BJ (cell line): Measurements from ENCODE around the gene RAVER2. TPM values are rescaled to one million over a fixed set of nuclear protein-coding genes. Genes with fewer than 3 reads are reported as not detected.
"Not testable (repeated sequence)": the region's sequence is repeated elsewhere in the genome, so short reads cannot be mapped to it uniquely, and the experiment has no call there.

Experiments
- CTCF ChIA-PET: fragments of 350-600 bp; formaldehyde crosslinking; extraction: SDS; loops from one replicate; lab custom pipeline; 2021; ENCODE audit warnings: antibody characterized with exemption, inconsistent platforms; lab: Yijun Ruan, JAX
- POLR2A ChIA-PET: fragments of 300-600 bp; sonication (Branson Sonifier 250); formaldehyde crosslinking; extraction: SDS; loops from one replicate; lab custom pipeline; 2021; ENCODE audit warnings: antibody characterized with exemption; lab: Charles Lee
- DNase-seq: peaks from one replicate; pipeline ENCODE4 v3.0.0-alpha.2; 2011; ENCODE audit warnings: low read depth
- H3K27me3 ChIP-seq: 2 replicates; pipeline ENCODE4 v1.6.0; 2011; ENCODE audit warnings: low read length; ENCODE audit not compliant: control insufficient read depth, insufficient read depth
- H3K36me3 ChIP-seq: 2 replicates; pipeline ENCODE4 v1.5.1; 2011; ENCODE audit warnings: low read length; ENCODE audit not compliant: control insufficient read depth, insufficient read depth
- H3K4me3 ChIP-seq: 2 replicates; pipeline ENCODE4 v1.5.1; 2011; ENCODE audit warnings: low read depth, mild to moderate bottlenecking, control low read depth, low read length
- polyA plus RNA-seq: library from polyadenylated mRNA; depleted of rRNA; stranded (reverse); fragments of >200 nt; gene quantifications from 2 replicates; pipeline ENCODE4 v1.2.3, GENCODE V29; 2011
- TF ChIP-seq, protein P1 (sequence below): IDR thresholded peaks from 2 replicates; pipeline ENCODE4 v1.5.1; 2011; ENCODE audit warnings: low read depth, mild to moderate bottlenecking, control low read depth, inconsistent platforms, low read length, moderate library complexity; ENCODE audit not compliant: insufficient read depth

Gene RAVER2
- polyA plus RNA-seq, 1 experiment: 2.9 TPM

GRCh38 chr1:64775113-64775512 is 30.2 kb downstream of the RAVER2 start:
- DNase-seq: no peak
- Histone ChIP-seq H3K36me3 (no peaks in the 10 kb centered on the region), H3K4me3 (no peak overlapping the region), H3K27me3 (no peaks in the 10 kb centered on the region)
- TF ChIP-seq, protein P1, sequence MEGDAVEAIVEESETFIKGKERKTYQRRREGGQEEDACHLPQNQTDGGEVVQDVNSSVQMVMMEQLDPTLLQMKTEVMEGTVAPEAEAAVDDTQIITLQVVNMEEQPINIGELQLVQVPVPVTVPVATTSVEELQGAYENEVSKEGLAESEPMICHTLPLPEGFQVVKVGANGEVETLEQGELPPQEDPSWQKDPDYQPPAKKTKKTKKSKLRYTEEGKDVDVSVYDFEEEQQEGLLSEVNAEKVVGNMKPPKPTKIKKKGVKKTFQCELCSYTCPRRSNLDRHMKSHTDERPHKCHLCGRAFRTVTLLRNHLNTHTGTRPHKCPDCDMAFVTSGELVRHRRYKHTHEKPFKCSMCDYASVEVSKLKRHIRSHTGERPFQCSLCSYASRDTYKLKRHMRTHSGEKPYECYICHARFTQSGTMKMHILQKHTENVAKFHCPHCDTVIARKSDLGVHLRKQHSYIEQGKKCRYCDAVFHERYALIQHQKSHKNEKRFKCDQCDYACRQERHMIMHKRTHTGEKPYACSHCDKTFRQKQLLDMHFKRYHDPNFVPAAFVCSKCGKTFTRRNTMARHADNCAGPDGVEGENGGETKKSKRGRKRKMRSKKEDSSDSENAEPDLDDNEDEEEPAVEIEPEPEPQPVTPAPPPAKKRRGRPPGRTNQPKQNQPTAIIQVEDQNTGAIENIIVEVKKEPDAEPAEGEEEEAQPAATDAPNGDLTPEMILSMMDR: no peak
- ChIA-PET POLR2A (no interaction called here), CTCF (no interaction called here)

DNA sequence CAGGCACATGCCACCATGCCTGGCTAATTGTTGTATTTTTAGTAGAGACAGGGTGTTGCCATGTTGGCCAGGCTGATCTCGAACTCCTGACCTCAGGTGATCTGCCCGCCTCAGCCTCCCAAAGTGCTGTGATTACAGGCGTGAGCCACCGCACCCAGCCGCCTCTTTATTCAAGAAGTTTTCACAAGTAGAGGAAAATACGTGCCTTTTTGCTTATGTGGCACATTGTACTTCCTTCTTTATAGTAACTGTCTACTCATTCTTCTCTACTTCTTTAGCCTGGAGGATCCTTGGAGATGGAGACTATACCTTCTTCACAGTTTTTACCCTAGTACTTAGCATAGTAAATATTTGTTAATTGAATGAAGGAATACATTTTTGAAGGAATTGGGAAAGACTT is 37.2 kb downstream of the RAVER2 start:
- H3K4me3 ChIP-seq, POLR2A ChIA-PET, CTCF ChIA-PET: not testable (repeated sequence)

GRCh38 chr1:64782848-64783247 is 38.0 kb downstream of the RAVER2 start:
- DNase-seq, H3K4me3 ChIP-seq, CTCF ChIA-PET, H3K27me3 ChIP-seq, POLR2A ChIA-PET, H3K36me3 ChIP-seq: not testable (repeated sequence)

More for the DNA sequence above, 37.2 kb downstream of the RAVER2 start:
- H3K36me3 ChIP-seq, H3K27me3 ChIP-seq, DNase-seq: not testable (repeated sequence)

DNA sequence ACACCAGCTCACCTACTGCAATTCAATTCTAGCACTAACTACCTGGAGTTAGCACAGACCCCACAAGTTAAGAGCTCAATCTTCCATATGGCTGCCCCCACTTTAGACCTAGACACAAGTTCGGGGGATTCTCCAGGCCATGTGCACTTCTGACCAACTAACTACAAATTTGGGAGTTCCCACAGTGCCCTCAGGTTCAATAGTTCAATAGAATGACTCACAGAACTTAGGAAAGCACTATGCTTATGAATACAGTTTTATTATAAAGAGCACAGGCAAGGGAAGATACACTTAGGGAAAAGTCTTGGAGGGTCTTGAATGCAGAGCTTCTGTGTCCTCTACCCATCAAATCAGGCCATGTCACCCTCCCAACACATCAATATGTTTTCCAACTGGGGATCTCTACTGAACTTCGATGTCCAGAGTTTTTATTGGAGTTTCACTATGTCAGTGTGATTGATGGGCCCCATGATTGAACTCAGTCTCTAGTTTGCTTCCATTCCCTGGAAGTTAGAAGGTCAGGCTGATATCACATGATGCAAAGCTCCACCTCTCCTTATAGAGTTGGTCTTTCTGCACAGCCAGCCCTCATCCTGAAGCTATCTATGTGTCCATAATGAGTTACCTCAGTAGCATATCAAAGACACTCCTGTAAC is 46.1 kb downstream of the RAVER2 start:
- H3K36me3 ChIP-seq: no peaks in the 10 kb centered on the region
- no peak for DNase-seq
- POLR2A ChIA-PET: no interaction called here
- CTCF ChIA-PET: no interaction called here
- TF ChIP-seq, protein P1: no peak
- no peaks in the 10 kb centered on the region for H3K27me3 ChIP-seq
- H3K4me3 ChIP-seq: no peak overlapping the region

DNA sequence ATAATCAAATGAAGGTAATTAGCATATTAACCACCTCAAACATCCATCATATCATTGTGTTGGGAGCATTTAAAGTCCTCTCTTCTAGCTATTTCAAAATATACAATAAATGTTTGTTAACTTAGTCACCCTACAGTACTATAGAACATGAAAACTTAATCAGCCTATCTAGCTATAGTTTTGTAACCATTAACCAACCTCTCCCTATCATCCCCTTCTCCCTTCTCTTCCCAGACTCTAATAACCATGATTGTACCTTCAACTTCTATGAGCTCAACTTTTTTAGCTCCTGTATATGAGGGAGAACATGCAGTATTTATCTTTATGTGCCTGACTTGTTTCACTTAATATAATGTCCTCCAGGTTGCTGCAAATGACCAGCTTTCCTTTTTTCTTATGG is 54.0 kb downstream of the RAVER2 start:
- CTCF ChIA-PET: no interaction called here
- Histone ChIP-seq H3K4me3 (no peak overlapping the region), H3K36me3 (no peaks in the 10 kb centered on the region), H3K27me3 (no peaks in the 10 kb centered on the region)
- TF ChIP-seq, protein P1: no peak
- DNase-seq: no peak
- POLR2A ChIA-PET: no interaction called here

- no peak overlapping the region for H3K4me3 ChIP-seq
- ChIA-PET CTCF (no interaction called here), POLR2A (no interaction called here)
- no peaks in the 10 kb centered on the region for H3K27me3 ChIP-seq
- TF ChIP-seq, protein P1: no peak
- no peaks in the 10 kb centered on the region for H3K36me3 ChIP-seq
- no peak for DNase-seq
Observed at GRCh38 chr1:64801851-64802523, 57.1 kb downstream of the RAVER2 start.
